GM23338 (cell line): ENCODE results near the gene LRMDA. TPM values are rescaled to one million over a fixed set of nuclear protein-coding genes. Genes with fewer than 3 reads are reported as not detected.

Experiments
- ATAC-seq: fragments of 200-7000 bp; cut with Tn5 transposase; 3 replicates; pipeline ENCODE4 v1.9.1; 2020
- DNase-seq: peaks from one replicate; pipeline ENCODE4 v3.0.0-alpha.2; 2015; ENCODE audit warnings: low spot score
- H2AFZ ChIP-seq: fragments of 200-600 bp; sonication (generic); 2 replicates; pipeline ENCODE4 v1.8.0; 2016; ENCODE audit warnings: antibody characterized with exemption, mild to moderate bottlenecking, moderate library complexity
- H3F3A ChIP-seq: fragments of 200-600 bp; sonication (generic); replicated peaks from 2 replicates; pipeline ENCODE4 v1.8.0; 2017; ENCODE audit warnings: antibody characterized with exemption, mixed run types, low read depth
- H3K27ac ChIP-seq: fragments of 200-600 bp; sonication (generic); 2 replicates; pipeline ENCODE4 v1.6.1; 2016; ENCODE audit warnings: low read depth
- H3K27me3 ChIP-seq: fragments of 200-600 bp; sonication (generic); 2 replicates; pipeline ENCODE4 v1.8.0; 2016; ENCODE audit warnings: mild to moderate bottlenecking, mixed run types, moderate library complexity; ENCODE audit not compliant: insufficient read depth
- H3K36me3 ChIP-seq: fragments of 200-600 bp; sonication (generic); 2 replicates; pipeline ENCODE4 v1.8.0; 2016; ENCODE audit warnings: mild to moderate bottlenecking; ENCODE audit not compliant: insufficient read depth
- H3K4me1 ChIP-seq: fragments of 200-600 bp; sonication (generic); 2 replicates; pipeline ENCODE4 v1.8.0; 2016; ENCODE audit warnings: mild to moderate bottlenecking, moderate library complexity; ENCODE audit not compliant: insufficient read depth
- H3K4me2 ChIP-seq: fragments of 200-600 bp; sonication (generic); 2 replicates; pipeline ENCODE4 v1.7.1; 2017; ENCODE audit warnings: mixed run types
- H3K4me3 ChIP-seq: fragments of 200-600 bp; sonication (generic); 2 replicates; pipeline ENCODE4 v1.6.1; 2016; ENCODE audit warnings: mixed run types
- H3K79me2 ChIP-seq: fragments of 200-600 bp; sonication (generic); replicated peaks from 2 replicates; pipeline ENCODE4 v1.8.0; 2017; ENCODE audit warnings: mild to moderate bottlenecking; ENCODE audit not compliant: insufficient read depth
- H3K9me2 ChIP-seq: fragments of 200-600 bp; sonication (generic); 2 replicates; pipeline ENCODE4 v1.8.0; 2017; ENCODE audit not compliant: insufficient read depth
- H4K20me1 ChIP-seq: fragments of 200-600 bp; sonication (generic); replicated peaks from 2 replicates; pipeline ENCODE4 v1.8.0; 2017; ENCODE audit warnings: mild to moderate bottlenecking; ENCODE audit not compliant: insufficient read depth
- H3K27ac Mint-ChIP-seq: 2 replicates; pipeline ENCODE4 v1.8.0; 2020; ENCODE audit warnings: inconsistent platforms, mild to moderate bottlenecking, moderate library complexity, mixed read lengths
- H3K27me3 Mint-ChIP-seq: 3 replicates; pipeline ENCODE4 v1.8.0; 2022; ENCODE audit warnings: low read depth, mild to moderate bottlenecking, moderate library complexity, mixed read lengths, inconsistent platforms; ENCODE audit not compliant: insufficient read depth, poor library complexity
- H3K36me3 Mint-ChIP-seq: 3 replicates; pipeline ENCODE4 v1.8.0; 2021; ENCODE audit warnings: low read depth, mild to moderate bottlenecking, inconsistent platforms, moderate library complexity, mixed read lengths
- H3K4me1 Mint-ChIP-seq: 3 replicates; pipeline ENCODE4 v1.8.0; 2020; ENCODE audit warnings: mild to moderate bottlenecking, inconsistent platforms, mixed read lengths
- H3K4me3 Mint-ChIP-seq: 3 replicates; pipeline ENCODE4 v1.8.0; 2021; ENCODE audit warnings: moderate library complexity, mild to moderate bottlenecking, inconsistent platforms, mixed read lengths
- H3K9me3 Mint-ChIP-seq: 3 replicates; pipeline ENCODE4 v1.8.0; 2020; ENCODE audit warnings: moderate library complexity, mild to moderate bottlenecking, inconsistent platforms, mixed read lengths
- CREB1 ChIP-seq: fragments of 250-450 bp; sonication (Bioruptor Pico); IDR thresholded peaks from 2 replicates; pipeline ENCODE4 v1.5.0; 2020; ENCODE audit warnings: low read depth, mild to moderate bottlenecking, moderate library complexity
- EZH2 ChIP-seq: fragments of 200-600 bp; sonication (generic); IDR thresholded peaks from one replicate; pipeline ENCODE4 v1.8.0; 2017; ENCODE audit warnings: antibody characterized with exemption, mild to moderate bottlenecking, low read depth; ENCODE audit not compliant: unreplicated experiment
- EZH2phosphoT487 ChIP-seq: fragments of 200-600 bp; sonication (generic); IDR thresholded peaks from one replicate; pipeline ENCODE4 v1.8.1; 2018; ENCODE audit warnings: antibody characterized with exemption; ENCODE audit not compliant: unreplicated experiment
- JUNB ChIP-seq: IDR thresholded peaks from one replicate; pipeline ENCODE4 v1.6.1; 2016; ENCODE audit warnings: antibody characterized with exemption; ENCODE audit not compliant: unreplicated experiment
- NANOG ChIP-seq: IDR thresholded peaks from 2 replicates; pipeline ENCODE4 v1.6.1; 2016; ENCODE audit warnings: antibody characterized with exemption, borderline replicate concordance
- POLR2AphosphoS5 ChIP-seq: IDR thresholded peaks from 2 replicates; pipeline ENCODE4 v1.6.1; 2016; ENCODE audit warnings: antibody characterized with exemption, low read depth
- REST ChIP-seq: IDR thresholded peaks from one replicate; pipeline ENCODE4 v1.6.1; 2018; ENCODE audit warnings: antibody characterized with exemption; ENCODE audit not compliant: unreplicated experiment
- STAT1 ChIP-seq: IDR thresholded peaks from one replicate; pipeline ENCODE4 v1.6.1; 2016; ENCODE audit warnings: antibody characterized with exemption; ENCODE audit not compliant: unreplicated experiment
- ZNF114 ChIP-seq: fragments of 250-450 bp; sonication (Bioruptor Pico); IDR thresholded peaks from 2 replicates; pipeline ENCODE4 v1.5.0; 2020; ENCODE audit warnings: mild to moderate bottlenecking, moderate library complexity
- ZNF331 ChIP-seq: fragments of 250-450 bp; sonication (Bioruptor Pico); IDR thresholded peaks from 2 replicates; pipeline ENCODE4 v1.5.0; 2020; ENCODE audit warnings: low read depth, mild to moderate bottlenecking, moderate library complexity
- polyA plus RNA-seq: library from polyadenylated mRNA; unstranded; fragments of >200 nt; fragmentation: Nextera tagmentation; extraction: Ambion mirVana; gene quantifications from 2 replicates; pipeline ENCODE4 v1.2.1, GENCODE V29; 2016
- total RNA-seq: library from RNA; depleted of rRNA; stranded (reverse); fragments of >200 nt; shearing (Covaris generic); gene quantifications from 2 replicates; pipeline ENCODE4 v1.2.3, GENCODE V29; 2014
- TF ChIP-seq, protein P1 (sequence below): IDR thresholded peaks from 2 replicates; pipeline ENCODE4 v1.6.1; 2016; ENCODE audit warnings: antibody characterized with exemption
- TF ChIP-seq, protein P2 (sequence below), 2 experiments: fragments of 200-600 bp in 1 of 2; sonication (generic) in 1 of 2; conservative IDR thresholded peaks; 2 replicates each; pipeline versions ENCODE4 v1.5.1 to v1.6.1; 2016 to 2017; ENCODE audit warnings: antibody characterized with exemption in 2 of 2, low read depth in 2 of 2, mild to moderate bottlenecking in 2 of 2, moderate library complexity in 1 of 2
- TF ChIP-seq, protein P3 (sequence below): fragments of 250-450 bp; sonication (Bioruptor Pico); IDR thresholded peaks from 2 replicates; pipeline ENCODE4 v1.5.0; 2020; ENCODE audit warnings: mild to moderate bottlenecking, moderate library complexity

The LRMDA gene
- total and polyA plus RNA-seq, 2 experiments from 2014 or later, result 0.90 to 1.8 TPM

DNA sequence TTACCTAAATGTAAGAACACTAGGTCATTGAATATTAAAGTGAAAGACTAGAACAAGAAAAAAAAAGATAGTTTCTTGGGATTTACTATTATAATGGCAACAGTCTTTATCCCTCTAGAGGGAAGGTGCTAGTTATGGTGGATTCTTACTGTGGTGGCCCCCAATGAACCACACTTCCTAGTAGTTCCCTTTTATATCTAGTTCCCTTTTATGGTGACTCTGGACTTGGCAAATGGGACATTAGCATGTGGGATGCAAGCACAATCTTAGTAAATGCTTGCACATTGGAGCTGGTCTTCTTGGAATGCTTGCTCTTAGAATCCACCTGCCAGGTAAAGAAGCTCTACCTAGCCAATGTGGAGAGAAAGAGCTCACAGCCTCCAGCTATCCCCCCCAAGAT lies 430.2 kb downstream of the LRMDA start:
- peaks cover 4% of the 10 kb centered on the region for H3K27me3 Mint-ChIP-seq
- no peak for ATAC-seq
- H3K27ac Mint-ChIP-seq, result no peak overlapping the region

More for the DNA sequence above, 430.2 kb downstream of the LRMDA start:
- no peaks in the 10 kb centered on the region for H3K9me3 Mint-ChIP-seq
- Histone ChIP-seq H3K9me2 (no peaks in the 10 kb centered on the region), H3K4me2 (no peak overlapping the region), H3K27ac (no peak overlapping the region), H2AFZ (no peak overlapping the region), H3K79me2 (no peaks in the 10 kb centered on the region), H4K20me1 (no peaks in the 10 kb centered on the region), H3K27me3 (no peaks in the 10 kb centered on the region), H3F3A (no peaks in the 10 kb centered on the region), H3K4me1 (peaks cover 19% of the 10 kb centered on the region), H3K4me3 (no peak overlapping the region), H3K36me3 (no peaks in the 10 kb centered on the region)
- H3K36me3 Mint-ChIP-seq, result no peaks in the 10 kb centered on the region
- H3K4me3 Mint-ChIP-seq, result no peak overlapping the region
- peaks cover 22% of the 10 kb centered on the region for H3K4me1 Mint-ChIP-seq
- TF ChIP-seq CREB1 (no peak), REST (no peak), JUNB (no peak), STAT1 (no peak), EZH2 (no peak), EZH2phosphoT487 (no peak), ZNF331 (CRISPR knock-in tag) (no peak), NANOG (no peak), POLR2AphosphoS5 (no peak), ZNF114 (CRISPR knock-in tag) (no peak)
- TF ChIP-seq, protein P1, sequence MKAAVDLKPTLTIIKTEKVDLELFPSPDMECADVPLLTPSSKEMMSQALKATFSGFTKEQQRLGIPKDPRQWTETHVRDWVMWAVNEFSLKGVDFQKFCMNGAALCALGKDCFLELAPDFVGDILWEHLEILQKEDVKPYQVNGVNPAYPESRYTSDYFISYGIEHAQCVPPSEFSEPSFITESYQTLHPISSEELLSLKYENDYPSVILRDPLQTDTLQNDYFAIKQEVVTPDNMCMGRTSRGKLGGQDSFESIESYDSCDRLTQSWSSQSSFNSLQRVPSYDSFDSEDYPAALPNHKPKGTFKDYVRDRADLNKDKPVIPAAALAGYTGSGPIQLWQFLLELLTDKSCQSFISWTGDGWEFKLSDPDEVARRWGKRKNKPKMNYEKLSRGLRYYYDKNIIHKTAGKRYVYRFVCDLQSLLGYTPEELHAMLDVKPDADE, result no peak
- TF ChIP-seq, protein P2, sequence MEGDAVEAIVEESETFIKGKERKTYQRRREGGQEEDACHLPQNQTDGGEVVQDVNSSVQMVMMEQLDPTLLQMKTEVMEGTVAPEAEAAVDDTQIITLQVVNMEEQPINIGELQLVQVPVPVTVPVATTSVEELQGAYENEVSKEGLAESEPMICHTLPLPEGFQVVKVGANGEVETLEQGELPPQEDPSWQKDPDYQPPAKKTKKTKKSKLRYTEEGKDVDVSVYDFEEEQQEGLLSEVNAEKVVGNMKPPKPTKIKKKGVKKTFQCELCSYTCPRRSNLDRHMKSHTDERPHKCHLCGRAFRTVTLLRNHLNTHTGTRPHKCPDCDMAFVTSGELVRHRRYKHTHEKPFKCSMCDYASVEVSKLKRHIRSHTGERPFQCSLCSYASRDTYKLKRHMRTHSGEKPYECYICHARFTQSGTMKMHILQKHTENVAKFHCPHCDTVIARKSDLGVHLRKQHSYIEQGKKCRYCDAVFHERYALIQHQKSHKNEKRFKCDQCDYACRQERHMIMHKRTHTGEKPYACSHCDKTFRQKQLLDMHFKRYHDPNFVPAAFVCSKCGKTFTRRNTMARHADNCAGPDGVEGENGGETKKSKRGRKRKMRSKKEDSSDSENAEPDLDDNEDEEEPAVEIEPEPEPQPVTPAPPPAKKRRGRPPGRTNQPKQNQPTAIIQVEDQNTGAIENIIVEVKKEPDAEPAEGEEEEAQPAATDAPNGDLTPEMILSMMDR (conservative IDR thresholded peaks at IDR 0.05; ENCODE audit: low read depth in 2 of 2), result no peak
- TF ChIP-seq, protein P3, sequence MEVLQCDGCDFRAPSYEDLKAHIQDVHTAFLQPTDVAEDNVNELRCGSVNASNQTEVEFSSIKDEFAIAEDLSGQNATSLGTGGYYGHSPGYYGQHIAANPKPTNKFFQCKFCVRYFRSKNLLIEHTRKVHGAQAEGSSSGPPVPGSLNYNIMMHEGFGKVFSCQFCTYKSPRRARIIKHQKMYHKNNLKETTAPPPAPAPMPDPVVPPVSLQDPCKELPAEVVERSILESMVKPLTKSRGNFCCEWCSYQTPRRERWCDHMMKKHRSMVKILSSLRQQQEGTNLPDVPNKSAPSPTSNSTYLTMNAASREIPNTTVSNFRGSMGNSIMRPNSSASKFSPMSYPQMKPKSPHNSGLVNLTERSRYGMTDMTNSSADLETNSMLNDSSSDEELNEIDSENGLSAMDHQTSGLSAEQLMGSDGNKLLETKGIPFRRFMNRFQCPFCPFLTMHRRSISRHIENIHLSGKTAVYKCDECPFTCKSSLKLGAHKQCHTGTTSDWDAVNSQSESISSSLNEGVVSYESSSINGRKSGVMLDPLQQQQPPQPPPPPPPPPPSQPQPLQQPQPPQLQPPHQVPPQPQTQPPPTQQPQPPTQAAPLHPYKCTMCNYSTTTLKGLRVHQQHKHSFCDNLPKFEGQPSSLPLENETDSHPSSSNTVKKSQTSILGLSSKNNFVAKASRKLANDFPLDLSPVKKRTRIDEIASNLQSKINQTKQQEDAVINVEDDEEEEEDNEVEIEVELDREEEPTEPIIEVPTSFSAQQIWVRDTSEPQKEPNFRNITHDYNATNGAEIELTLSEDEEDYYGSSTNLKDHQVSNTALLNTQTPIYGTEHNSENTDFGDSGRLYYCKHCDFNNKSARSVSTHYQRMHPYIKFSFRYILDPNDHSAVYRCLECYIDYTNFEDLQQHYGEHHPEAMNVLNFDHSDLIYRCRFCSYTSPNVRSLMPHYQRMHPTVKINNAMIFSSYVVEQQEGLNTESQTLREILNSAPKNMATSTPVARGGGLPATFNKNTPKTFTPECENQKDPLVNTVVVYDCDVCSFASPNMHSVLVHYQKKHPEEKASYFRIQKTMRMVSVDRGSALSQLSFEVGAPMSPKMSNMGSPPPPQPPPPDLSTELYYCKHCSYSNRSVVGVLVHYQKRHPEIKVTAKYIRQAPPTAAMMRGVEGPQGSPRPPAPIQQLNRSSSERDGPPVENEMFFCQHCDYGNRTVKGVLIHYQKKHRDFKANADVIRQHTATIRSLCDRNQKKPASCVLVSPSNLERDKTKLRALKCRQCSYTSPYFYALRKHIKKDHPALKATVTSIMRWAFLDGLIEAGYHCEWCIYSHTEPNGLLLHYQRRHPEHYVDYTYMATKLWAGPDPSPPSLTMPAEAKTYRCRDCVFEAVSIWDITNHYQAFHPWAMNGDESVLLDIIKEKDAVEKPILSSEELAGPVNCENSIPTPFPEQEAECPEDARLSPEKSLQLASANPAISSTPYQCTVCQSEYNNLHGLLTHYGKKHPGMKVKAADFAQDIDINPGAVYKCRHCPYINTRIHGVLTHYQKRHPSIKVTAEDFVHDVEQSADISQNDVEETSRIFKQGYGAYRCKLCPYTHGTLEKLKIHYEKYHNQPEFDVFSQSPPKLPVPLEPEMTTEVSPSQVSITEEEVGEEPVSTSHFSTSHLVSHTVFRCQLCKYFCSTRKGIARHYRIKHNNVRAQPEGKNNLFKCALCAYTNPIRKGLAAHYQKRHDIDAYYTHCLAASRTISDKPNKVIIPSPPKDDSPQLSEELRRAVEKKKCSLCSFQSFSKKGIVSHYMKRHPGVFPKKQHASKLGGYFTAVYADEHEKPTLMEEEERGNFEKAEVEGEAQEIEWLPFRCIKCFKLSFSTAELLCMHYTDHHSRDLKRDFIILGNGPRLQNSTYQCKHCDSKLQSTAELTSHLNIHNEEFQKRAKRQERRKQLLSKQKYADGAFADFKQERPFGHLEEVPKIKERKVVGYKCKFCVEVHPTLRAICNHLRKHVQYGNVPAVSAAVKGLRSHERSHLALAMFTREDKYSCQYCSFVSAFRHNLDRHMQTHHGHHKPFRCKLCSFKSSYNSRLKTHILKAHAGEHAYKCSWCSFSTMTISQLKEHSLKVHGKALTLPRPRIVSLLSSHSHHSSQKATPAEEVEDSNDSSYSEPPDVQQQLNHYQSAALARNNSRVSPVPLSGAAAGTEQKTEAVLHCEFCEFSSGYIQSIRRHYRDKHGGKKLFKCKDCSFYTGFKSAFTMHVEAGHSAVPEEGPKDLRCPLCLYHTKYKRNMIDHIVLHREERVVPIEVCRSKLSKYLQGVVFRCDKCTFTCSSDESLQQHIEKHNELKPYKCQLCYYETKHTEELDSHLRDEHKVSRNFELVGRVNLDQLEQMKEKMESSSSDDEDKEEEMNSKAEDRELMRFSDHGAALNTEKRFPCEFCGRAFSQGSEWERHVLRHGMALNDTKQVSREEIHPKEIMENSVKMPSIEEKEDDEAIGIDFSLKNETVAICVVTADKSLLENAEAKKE (CRISPR knock-in tag), result no peak
- DNase-seq, result no peak
